HepG2 (cell line): ENCODE data around the gene PSMB3. TPM values are rescaled to one million over a fixed set of nuclear protein-coding genes. Genes with fewer than 3 reads are reported as not detected.

Experiments
- ATAC-seq: fragments of 200-7000 bp; cut with Tn5 transposase; 3 replicates; pipeline ENCODE4 v1.9.1; 2020; ENCODE audit warnings: mild to moderate bottlenecking, moderate library complexity
- BruUV-seq: library from RNA; stranded (reverse); fragments of 400-500 nt; replicated peaks from 2 replicates; lab custom pipeline; 2021; lab: Mats Ljungman, UMichigan
- CTCF ChIA-PET: fragments of 300-600 bp; formaldehyde crosslinking; extraction: SDS; loops from one replicate; lab custom pipeline; 2021; ENCODE audit warnings: low total read pairs, inconsistent platforms, low intra/inter-chr PET ratio; lab: Yijun Ruan, JAX
- POLR2A ChIA-PET: fragments of 350-600 bp; sonication (Branson Sonifier 250); formaldehyde crosslinking; loops from one replicate; lab custom pipeline; 2020; ENCODE audit warnings: antibody characterized with exemption, inconsistent platforms; lab: Yijun Ruan, JAX
- DNase-seq: peaks from one replicate; pipeline ENCODE4 v3.0.0-alpha.2; 2015; ENCODE audit warnings: low spot score
- FAIRE-seq: peaks from 3 replicates; lab custom pipeline; 2011; peaks lifted over from hg19 to GRCh38; lab: Jason Lieb, UNC
- H2AFZ ChIP-seq: one replicate; pipeline ENCODE4 v1.6.1; 2011; ENCODE audit warnings: low read length, inconsistent platforms
- H3K27ac ChIP-seq: fragments of 300-600 bp; 3 replicates; pipeline ENCODE4 v1.8.0; 2011; ENCODE audit warnings: mixed run types, mild to moderate bottlenecking, mixed read lengths, low read length, inconsistent platforms; ENCODE audit not compliant: insufficient read depth; ENCODE audit errors: extremely low read length
- H3K27me3 ChIP-seq, 2 experiments: fragments of 200-600 bp in 1 of 2; 2 replicates in 1 of 2; 3 replicates in 1 of 2; pipeline versions ENCODE4 v1.6.0 to v1.8.0; 2011; ENCODE audit warnings: low read length in 2 of 2, mild to moderate bottlenecking in 2 of 2, moderate library complexity in 2 of 2, inconsistent platforms in 1 of 2; ENCODE audit not compliant: insufficient read depth in 2 of 2, control insufficient read depth in 1 of 2
- H3K36me3 ChIP-seq, 2 experiments: fragments of 200-600 bp in 1 of 2; replicated peaks in 1 of 2; 2 replicates in 1 of 2; 3 replicates in 1 of 2; pipeline versions ENCODE4 v1.5.1 to v1.8.0; 2011; ENCODE audit warnings: low read length in 2 of 2, inconsistent platforms in 1 of 2; ENCODE audit not compliant: insufficient read depth in 2 of 2, control insufficient read depth in 1 of 2
- H3K4me1 ChIP-seq: 2 replicates; pipeline ENCODE4 v1.5.1; 2012; ENCODE audit warnings: low read length, inconsistent platforms; ENCODE audit not compliant: insufficient read depth
- H3K4me2 ChIP-seq: 2 replicates; pipeline ENCODE4 v1.6.0; 2011; ENCODE audit warnings: low read depth, low read length, inconsistent platforms
- H3K4me3 ChIP-seq, 3 experiments: fragments of 200-600 bp in 1 of 3; sonication (generic), shearing (Covaris generic) in 1 of 3; replicated peaks in 1 of 3; 2 replicates each; pipeline ENCODE4 v1.5.1; 2011 to 2016; ENCODE audit warnings: low read length in 3 of 3, inconsistent platforms in 2 of 3, low read depth in 2 of 3, mild to moderate bottlenecking in 2 of 3, control low read depth in 1 of 3, mixed read lengths in 1 of 3; ENCODE audit not compliant: insufficient read depth in 1 of 3
- H3K79me2 ChIP-seq: one replicate; pipeline ENCODE4 v1.6.1; 2011; ENCODE audit warnings: low read length, inconsistent platforms; ENCODE audit not compliant: insufficient read depth
- H3K9ac ChIP-seq: 2 replicates; pipeline ENCODE4 v1.6.0; 2011; ENCODE audit warnings: mild to moderate bottlenecking, low read depth, low read length, inconsistent platforms; ENCODE audit not compliant: insufficient read depth
- H3K9me3 ChIP-seq: 2 replicates; pipeline ENCODE4 v1.5.1; 2012; ENCODE audit warnings: mild to moderate bottlenecking, low read length
- H4K20me1 ChIP-seq: 2 replicates; pipeline ENCODE4 v1.6.0; 2011; ENCODE audit warnings: inconsistent platforms, mild to moderate bottlenecking, low read length, moderate library complexity; ENCODE audit not compliant: insufficient read depth
- AKNA ChIP-seq: sonication (generic); formaldehyde crosslinking; IDR thresholded peaks from 2 replicates; pipeline ENCODE4 v1.4.0; 2020; ENCODE audit warnings: missing genetic modification reagents, borderline replicate concordance
- EED ChIP-seq: sonication (generic); formaldehyde crosslinking; IDR thresholded peaks from 2 replicates; pipeline ENCODE4 v1.5.0; 2020; ENCODE audit warnings: mild to moderate bottlenecking, missing genetic modification reagents
- MED13 ChIP-seq: sonication (generic); formaldehyde crosslinking; IDR thresholded peaks from 2 replicates; pipeline ENCODE4 v1.5.0; 2020; ENCODE audit warnings: missing genetic modification reagents
- MYNN ChIP-seq: sonication (generic); formaldehyde crosslinking; IDR thresholded peaks from 2 replicates; pipeline ENCODE4 v1.4.0; 2020; ENCODE audit warnings: mild to moderate bottlenecking, low read depth, missing genetic modification reagents
- NFYB ChIP-seq: sonication (generic); formaldehyde crosslinking; IDR thresholded peaks from 2 replicates; pipeline ENCODE4 v1.4.0; 2020; ENCODE audit warnings: missing genetic modification reagents
- SSRP1 ChIP-seq: IDR thresholded peaks from 2 replicates; pipeline ENCODE4 v1.6.1; 2016; ENCODE audit warnings: control low read depth
- STAG1 ChIP-seq: sonication (generic); formaldehyde crosslinking; IDR thresholded peaks from 2 replicates; pipeline ENCODE4 v1.4.0; 2020; ENCODE audit warnings: missing genetic modification reagents
- TAF15 ChIP-seq: fragments of 200-400 bp; formaldehyde crosslinking; IDR thresholded peaks from one replicate; pipeline ENCODE4 v1.6.1; 2018; ENCODE audit warnings: mild to moderate bottlenecking, low read depth, low read length; ENCODE audit not compliant: poor library complexity, severe bottlenecking
- TEAD2 ChIP-seq: sonication (generic); formaldehyde crosslinking; IDR thresholded peaks from 2 replicates; pipeline ENCODE4 v1.9.0; 2021; ENCODE audit warnings: missing genetic modification reagents
- ZBTB38 ChIP-seq: sonication (generic); formaldehyde crosslinking; IDR thresholded peaks from 2 replicates; pipeline ENCODE4 v1.5.1; 2020; ENCODE audit warnings: mild to moderate bottlenecking, missing genetic modification reagents
- ZBTB46 ChIP-seq: sonication (generic); formaldehyde crosslinking; IDR thresholded peaks from 2 replicates; pipeline ENCODE4 v1.4.0; 2020; ENCODE audit warnings: mild to moderate bottlenecking, missing genetic modification reagents, borderline replicate concordance
- ZMYM3 ChIP-seq: sonication (generic); formaldehyde crosslinking; IDR thresholded peaks from 2 replicates; pipeline ENCODE4 v1.5.1; 2020; ENCODE audit warnings: mild to moderate bottlenecking, missing genetic modification reagents
- ZNF569 ChIP-seq: sonication (generic); formaldehyde crosslinking; IDR thresholded peaks from 2 replicates; pipeline ENCODE4 v1.5.0; 2020; ENCODE audit warnings: mild to moderate bottlenecking, missing genetic modification reagents, moderate library complexity, borderline replicate concordance
- ZNF816 ChIP-seq: sonication (generic); formaldehyde crosslinking; IDR thresholded peaks from 2 replicates; pipeline ENCODE4 v1.8.0; 2022; ENCODE audit warnings: missing genetic modification reagents, mild to moderate bottlenecking, borderline replicate concordance
- ZNF883 ChIP-seq: sonication (generic); formaldehyde crosslinking; IDR thresholded peaks from 2 replicates; pipeline ENCODE4 v1.5.1; 2020; ENCODE audit warnings: mild to moderate bottlenecking, missing genetic modification reagents; ENCODE audit errors: not compliant biosample characterization
- WGBS: methylation state at CpG from one replicate; pipeline ENCODE4 v1.1.6; 2017; ENCODE audit warnings: low lambda C conversion rate; 5-methylcytosine and 5-hydroxymethylcytosine counted together
- in situ Hi-C: cut with HindIII; loops from 2 replicates; pipeline ENCODE4 v1.10.0; 2017; ENCODE audit warnings: low pct_unique_long_range_greater_than_20kb; ENCODE audit not compliant: extremely low pct_ligation_motif_present
- intact Hi-C: fragments of 100-400 bp; cut with micrococcal nuclease; formaldehyde crosslinking; loops from one replicate; pipeline ENCODE4 v1.10.0; 2022; ENCODE audit not compliant: unreplicated experiment
- polyA plus RNA-seq, 8 experiments: library from polyadenylated mRNA; depleted of rRNA in 3 of 8; stranded (reverse) in 7 of 8; unstranded in 1 of 8; fragments of >200 nt; fragmentation: Illumina TruSeq in 4 of 8; extraction: Trizol in 4 of 8; gene quantifications; 2 replicates each; pipeline versions ENCODE4 v1.2.1 to v1.2.3, GENCODE V29; 2011 to 2016; ENCODE audit warnings: low read depth in 4 of 8, missing spikeins in 1 of 8, mixed read lengths in 1 of 8; ENCODE audit not compliant: insufficient read depth in 1 of 8
- total RNA-seq, 5 experiments: library from RNA; depleted of rRNA; stranded (reverse); fragments of >200 nt; fragmentation: Illumina TruSeq; extraction: Trizol; gene quantifications; 2 replicates each; pipeline ENCODE4 v1.2.3, GENCODE V29; 2016; ENCODE audit warnings: low read depth in 1 of 5

Gene PSMB3
- total and polyA plus RNA-seq, 2 of the 13 experiments (the other 11 are each of a cell fraction or from before 2014, with no cell fraction given): 366 to 517 TPM

GRCh38 chr17:38740044-38740443 is 12.5 kb upstream of the PSMB3 start:
- H3K27ac ChIP-seq: no peak overlapping the region
- H3K4me3 ChIP-seq: no peak overlapping the region
- intact Hi-C loops (no loop called here), in situ Hi-C loops (no loop called here)
- 98% methylated on average over 19 of the region's 19 CpGs for WGBS
- no peak for DNase-seq
- ChIA-PET POLR2A (no interaction called here), CTCF (no interaction called here)
- no peaks in the 10 kb centered on the region for H3K27me3 ChIP-seq
- no peak for ATAC-seq
- H2AFZ ChIP-seq: no peak overlapping the region
- TF ChIP-seq ZNF883 (no peak), ZBTB46 (CRISPR knock-in tag) (no peak), SSRP1 (CRISPR knock-in tag) (no peak), STAG1 (CRISPR knock-in tag) (no peak), ZBTB38 (CRISPR knock-in tag) (no peak), AKNA (no peak), MYNN (CRISPR knock-in tag) (no peak), ZNF569 (CRISPR knock-in tag) (no peak), ZNF816 (CRISPR knock-in tag) (no peak), EED (no peak), TAF15 (no peak), NFYB (CRISPR knock-in tag) (no peak), TEAD2 (CRISPR knock-in tag) (no peak), ZMYM3 (CRISPR knock-in tag) (no peak), MED13 (CRISPR knock-in tag) (no peak)
- H3K9me3 ChIP-seq: no peaks in the 10 kb centered on the region
- H4K20me1 ChIP-seq: peaks cover 36% of the 10 kb centered on the region
- H3K4me2 ChIP-seq: no peak overlapping the region
- FAIRE-seq: no peak
- no peak overlapping the region for H3K9ac ChIP-seq
- H3K4me1 ChIP-seq: peaks cover 43% of the 10 kb centered on the region
- peaks cover 30 to 58% of the 10 kb centered on the region in 2 experiments for H3K36me3 ChIP-seq
- H3K79me2 ChIP-seq: peaks cover 54% of the 10 kb centered on the region
- BruUV-seq: no TSS peak
